Measurements from ENCODE around the gene CAMK2G. TPM values are rescaled to one million over a fixed set of nuclear protein-coding genes. Genes with fewer than 3 reads are reported as not detected.

The CAMK2G gene
- total and polyA plus RNA-seq, 2 experiments from 2014 or later = 30.6 to 34.1 TPM

GRCh38 chr10:73774637-73775036, 99.7 kb downstream of the CAMK2G start (continued):
- TF ChIP-seq ZNF462 (CRISPR knock-in tag; IDR thresholded peaks at IDR 0.05) (no peak), ZNF331 (CRISPR knock-in tag; IDR thresholded peaks at IDR 0.05; ENCODE audit: low read depth) (no peak), STAT1 (IDR thresholded peaks at IDR 0.05; ENCODE audit: unreplicated experiment) (no peak), EZH2 (IDR thresholded peaks at IDR 0.05; ENCODE audit: low read depth, unreplicated experiment) (no peak), JUNB (IDR thresholded peaks at IDR 0.05; ENCODE audit: unreplicated experiment) (no peak), ETS1 (IDR thresholded peaks at IDR 0.05) (no peak), NANOG (IDR thresholded peaks at IDR 0.05; ENCODE audit: borderline replicate concordance) (no peak)

GRCh38 chr10:73773152-73773879, 101.0 kb downstream of the CAMK2G start:
- H4K20me1 ChIP-seq (replicated peaks; ENCODE audit: insufficient read depth) = peaks cover 9% of the 10 kb centered on the region
- peaks cover 44% of the 10 kb centered on the region for H3K36me3 Mint-ChIP-seq (ENCODE audit: low read depth)
- H3K27ac Mint-ChIP-seq = no peak overlapping the region
- H3K27ac ChIP-seq (ENCODE audit: low read depth) = no peak overlapping the region
- no peak for DNase-seq (ENCODE audit: low spot score)
- peaks cover 27% of the 10 kb centered on the region for H3K4me1 Mint-ChIP-seq
- H3K9me3 Mint-ChIP-seq = no peaks in the 10 kb centered on the region
- H3K4me3 Mint-ChIP-seq = peak overlapping the region; percentile 91
- peaks cover 18% of the 10 kb centered on the region; the same call in 1 of the 2 replicates for H3K4me1 ChIP-seq (ENCODE audit: insufficient read depth)
- H3F3A ChIP-seq (replicated peaks; ENCODE audit: low read depth) = peaks cover 40% of the 10 kb centered on the region
- no peaks in the 10 kb centered on the region for H3K27me3 ChIP-seq (ENCODE audit: insufficient read depth)
- no peaks in the 10 kb centered on the region for H3K9me2 ChIP-seq (ENCODE audit: insufficient read depth)
- H3K79me2 ChIP-seq (replicated peaks; ENCODE audit: insufficient read depth) = peaks cover 17% of the 10 kb centered on the region; the same call in 1 of the 2 replicates
- peak overlapping the region; percentile 88 for H3K4me3 ChIP-seq
- H3K4me2 ChIP-seq = peak overlapping the region; percentile 96
- H3K36me3 ChIP-seq (ENCODE audit: insufficient read depth) = peaks cover 2% of the 10 kb centered on the region
- H2AFZ ChIP-seq = peak overlapping the region; percentile 93; the same call in 1 of the 2 replicates
- H3K27me3 Mint-ChIP-seq (ENCODE audit: insufficient read depth, low read depth, poor library complexity) = peaks cover 13% of the 10 kb centered on the region
- ATAC-seq = peak; percentile 2
- TF ChIP-seq ZNF114 (CRISPR knock-in tag; IDR thresholded peaks at IDR 0.05) = no peak
- TF ChIP-seq ZNF331 (CRISPR knock-in tag; IDR thresholded peaks at IDR 0.05; ENCODE audit: low read depth) = no peak
- no peak for TF ChIP-seq JUNB (IDR thresholded peaks at IDR 0.05; ENCODE audit: unreplicated experiment)
- no peak for TF ChIP-seq ETS1 (IDR thresholded peaks at IDR 0.05)
- TF ChIP-seq NANOG (IDR thresholded peaks at IDR 0.05; ENCODE audit: borderline replicate concordance) = no peak
- no peak for TF ChIP-seq POLR2AphosphoS5 (IDR thresholded peaks at IDR 0.05; ENCODE audit: low read depth)
- no peak for TF ChIP-seq CTCF (conservative IDR thresholded peaks at IDR 0.05; ENCODE audit: low read depth in 2 of 2)

All from GM23338 (cell line).